GM12878 (cell line): ENCODE results near the gene SLC35F6.

Experiments
- EZH2 ChIP-seq: IDR thresholded peaks from 2 replicates; pipeline ENCODE4 v1.6.1; 2012; ENCODE audit warnings: low read depth, mild to moderate bottlenecking, control low read depth, inconsistent platforms, low read length, borderline replicate concordance; ENCODE audit not compliant: control insufficient read depth
- HDAC2 ChIP-seq: fragments of 200-600 bp; sonication (generic); IDR thresholded peaks from 2 replicates; pipeline ENCODE4 v1.6.1; 2017
- NFIC ChIP-seq: IDR thresholded peaks from 2 replicates; pipeline ENCODE4 v1.6.1; 2012; ENCODE audit warnings: low read depth, mild to moderate bottlenecking, inconsistent platforms, low read length, moderate library complexity
- POLR2A ChIP-seq: IDR thresholded peaks from 2 replicates; pipeline ENCODE4 v1.6.1; 2011; ENCODE audit warnings: low read depth, mild to moderate bottlenecking, low read length
- RAD21 ChIP-seq: IDR thresholded peaks from 2 replicates; pipeline ENCODE4 v1.6.1; 2011; ENCODE audit warnings: mild to moderate bottlenecking, low read depth, low read length, moderate library complexity; ENCODE audit not compliant: insufficient read depth
- SIN3A ChIP-seq: IDR thresholded peaks from 2 replicates; pipeline ENCODE4 v1.6.1; 2012; ENCODE audit warnings: low read depth, low read length, improper control_type of control experiment
- ZSCAN29 ChIP-seq: fragments of 450-650 bp; IDR thresholded peaks from 2 replicates; pipeline ENCODE4 v1.6.1; 2017; ENCODE audit warnings: mild to moderate bottlenecking, moderate library complexity

DNA sequence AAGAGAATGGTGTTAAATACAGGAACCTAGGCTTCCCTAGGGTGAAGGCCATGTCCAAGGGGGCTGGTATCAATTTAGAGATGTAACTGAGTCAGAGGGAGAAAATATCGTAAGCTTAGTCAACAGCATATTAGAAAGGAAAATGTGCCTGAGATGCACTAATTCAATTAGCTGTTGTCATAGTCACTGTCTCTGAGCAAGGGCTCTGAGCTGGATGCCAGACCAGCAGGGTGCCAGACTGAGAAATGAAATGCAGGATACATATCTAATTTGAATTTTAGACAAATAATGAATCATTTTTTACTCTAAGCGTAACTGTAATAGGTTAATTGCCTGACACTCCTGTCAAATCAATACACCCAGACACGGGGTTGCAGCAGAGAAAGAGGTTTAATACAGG lies 11.4 kb upstream of the SLC35F6 start:
- no peak for TF ChIP-seq ZSCAN29
- no peak for TF ChIP-seq NFIC
- TF ChIP-seq RAD21 = no peak
- no peak for TF ChIP-seq HDAC2
- TF ChIP-seq SIN3A = no peak
- TF ChIP-seq POLR2A = no peak
- TF ChIP-seq EZH2 = no peak
